DMS79 (cell line): Measurements from ENCODE around the gene DNAH17.

Experiments used
- DNase-seq: peaks from one replicate; lab custom pipeline; 2025; lab: John Stamatoyannopoulos, UW

Gene DNAH17

DNA sequence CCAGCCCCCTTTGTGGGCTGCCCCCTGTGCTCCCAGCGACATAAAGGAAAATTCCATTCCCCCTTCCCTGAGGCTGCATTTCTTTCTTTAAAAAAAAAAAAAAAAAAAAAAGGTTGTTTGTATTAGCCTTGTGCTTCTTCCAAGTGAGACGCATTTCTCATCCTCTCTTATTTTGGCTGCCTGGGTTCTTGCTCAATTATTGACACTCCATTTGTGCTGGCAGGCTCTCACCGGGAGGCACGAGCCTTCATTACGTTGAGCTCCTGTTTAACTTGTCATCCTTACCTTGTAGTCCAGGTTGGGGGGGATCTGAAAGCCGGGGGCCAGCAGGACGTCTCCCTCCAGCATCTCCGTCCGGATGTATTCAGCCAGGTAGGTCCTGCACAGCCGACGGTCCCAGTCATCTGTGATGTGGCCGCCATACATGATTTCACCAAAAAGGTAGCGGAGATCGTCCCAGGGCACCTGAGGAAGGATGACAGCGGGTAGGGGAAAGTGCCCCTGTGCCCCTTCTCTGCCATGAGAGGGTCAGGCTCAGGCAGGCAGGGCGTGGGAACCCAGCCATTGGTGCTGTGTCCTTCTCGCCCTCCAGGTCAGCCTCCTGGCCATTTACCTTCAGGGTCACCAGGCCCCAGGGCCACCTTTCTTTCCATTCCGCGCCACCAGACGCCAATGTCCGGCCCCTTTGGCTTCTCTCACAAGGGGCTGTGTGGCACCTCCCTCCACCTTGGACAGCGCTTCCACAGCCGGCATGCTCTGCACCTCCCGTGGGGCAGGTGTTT is 148.2 kb downstream of the DNAH17 start:
- DNase-seq = no peak

DNA sequence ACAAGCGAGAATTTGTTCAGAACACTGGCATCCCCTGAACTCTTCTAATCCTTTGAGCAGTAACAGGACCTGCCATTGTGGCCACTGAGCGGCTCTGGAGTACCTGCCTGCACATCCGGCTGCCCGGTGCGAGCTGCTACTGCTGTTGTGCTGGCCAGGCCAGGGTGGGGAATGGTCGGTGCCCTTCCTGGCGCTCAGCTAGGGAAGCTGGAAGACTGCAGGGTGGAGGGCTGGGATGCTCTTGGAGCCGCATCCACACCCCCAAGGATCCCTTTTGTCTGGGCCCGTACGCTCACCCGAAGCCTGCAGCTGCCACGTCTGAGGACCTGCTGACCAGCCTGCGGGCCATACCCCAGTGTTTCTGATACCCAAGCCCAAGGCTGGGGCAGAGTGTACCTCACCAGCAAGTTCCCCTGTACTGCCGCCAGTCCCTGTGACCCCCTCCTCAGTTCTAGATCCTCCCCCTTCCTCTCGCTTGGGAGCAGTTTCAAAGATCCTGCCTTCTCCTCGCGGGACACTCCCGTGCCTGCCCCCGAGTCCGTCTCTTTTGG is 149.1 kb downstream of the DNAH17 start:
- DNase-seq = no peak

DNA sequence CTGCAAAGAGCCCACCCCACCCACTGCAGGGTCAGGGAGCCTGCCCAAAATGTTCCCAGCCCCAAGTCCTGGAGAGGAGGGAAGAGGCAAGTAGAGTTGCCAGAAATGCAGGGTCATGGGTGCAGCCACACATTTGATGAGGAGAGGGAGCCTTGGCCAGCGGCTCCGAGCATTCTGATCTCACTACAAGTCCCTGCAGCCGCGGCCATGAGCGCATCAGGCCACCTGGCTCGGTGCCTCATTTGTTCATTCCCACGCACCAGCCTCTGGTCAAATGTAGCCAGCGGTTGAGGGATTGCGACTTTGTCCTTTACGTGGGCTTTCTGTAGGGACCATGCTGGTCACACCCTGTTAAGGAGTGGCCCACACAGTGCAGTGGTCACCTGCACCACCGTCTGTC is 150.1 kb downstream of the DNAH17 start:
- no peak for DNase-seq

DNA sequence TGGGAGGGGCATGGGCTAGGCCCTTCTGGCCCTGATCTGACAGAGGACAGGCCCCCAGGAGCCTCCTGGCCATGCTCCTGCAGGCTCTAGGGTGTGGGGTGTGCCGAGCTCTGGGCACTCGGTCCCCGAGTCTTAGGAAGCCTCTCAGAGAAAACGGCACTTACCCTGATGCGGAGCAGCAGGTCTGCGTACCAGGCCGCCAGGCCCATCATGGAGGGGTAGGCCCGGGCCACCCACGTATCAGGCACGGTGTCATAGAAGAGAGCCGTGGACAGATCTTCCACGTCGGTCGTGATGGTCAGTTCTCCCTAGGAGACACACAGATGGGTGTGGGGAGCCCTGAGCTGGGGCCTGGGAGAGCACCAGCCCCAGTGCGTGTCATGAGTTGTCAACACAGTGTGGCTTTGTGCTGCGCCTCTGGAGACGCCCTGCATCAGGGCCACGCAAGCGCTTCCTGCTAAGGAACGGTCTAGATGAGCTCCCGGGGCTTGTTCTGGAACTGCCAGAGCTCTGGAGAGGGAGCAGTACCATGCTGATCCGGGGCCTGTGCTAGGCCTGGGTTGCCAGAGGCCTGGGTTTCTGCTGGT is 150.8 kb downstream of the DNAH17 start:
- DNase-seq = no peak

DNA sequence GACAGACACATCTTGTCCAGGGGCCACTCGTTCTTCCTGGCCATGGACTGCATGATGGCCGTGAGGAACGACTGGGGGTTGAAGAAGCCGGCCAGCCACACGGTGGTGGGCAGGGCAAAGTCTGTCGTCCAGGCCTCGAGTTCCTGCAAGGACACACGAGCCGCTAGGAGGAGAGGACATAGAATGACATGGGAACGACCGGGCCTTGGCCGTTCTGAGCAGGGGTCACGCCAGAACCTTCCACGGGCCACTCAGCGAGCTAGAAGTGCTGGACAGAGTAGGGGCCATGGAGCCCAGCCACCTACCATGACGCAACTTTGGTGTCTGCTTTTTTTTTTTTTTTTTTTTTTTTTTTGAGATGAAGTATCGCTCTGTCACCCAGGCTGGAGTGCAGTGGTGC is 151.8 kb downstream of the DNAH17 start:
- no peak for DNase-seq

DNA sequence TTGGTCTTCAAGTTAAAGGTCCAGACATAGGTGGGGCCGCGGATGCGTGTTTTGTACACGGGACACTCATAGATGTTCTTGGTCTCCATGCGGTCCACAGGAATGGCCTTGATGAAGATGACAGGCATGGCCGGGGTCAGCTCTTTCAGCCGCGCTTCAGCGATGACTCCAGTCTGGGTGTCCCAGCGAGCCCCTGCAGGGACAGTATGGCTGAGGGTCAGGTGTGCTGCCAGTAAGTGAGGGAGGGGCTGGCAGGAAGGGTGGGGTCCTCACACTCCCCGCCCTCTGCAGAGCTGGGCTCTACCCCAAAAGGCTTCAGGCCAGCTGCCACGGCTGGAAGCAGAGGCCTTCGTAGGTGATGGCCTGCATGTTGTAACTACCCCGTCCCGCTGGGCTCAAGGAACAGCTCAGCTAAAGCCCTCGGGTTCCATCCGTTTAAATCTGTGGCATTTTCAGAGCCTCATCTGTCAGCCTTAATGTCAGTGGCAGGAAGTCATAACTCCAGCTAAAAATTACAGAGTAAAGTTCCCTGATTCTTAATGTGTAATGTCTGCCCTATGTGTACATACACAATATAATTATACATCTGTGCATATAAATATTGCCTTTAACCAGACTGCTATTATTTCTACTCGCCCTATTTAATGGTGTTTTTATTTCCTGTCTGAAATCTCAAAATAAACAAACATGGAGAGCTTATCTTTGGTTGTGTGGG is 153.1 kb downstream of the DNAH17 start:
- DNase-seq = no peak

DNA sequence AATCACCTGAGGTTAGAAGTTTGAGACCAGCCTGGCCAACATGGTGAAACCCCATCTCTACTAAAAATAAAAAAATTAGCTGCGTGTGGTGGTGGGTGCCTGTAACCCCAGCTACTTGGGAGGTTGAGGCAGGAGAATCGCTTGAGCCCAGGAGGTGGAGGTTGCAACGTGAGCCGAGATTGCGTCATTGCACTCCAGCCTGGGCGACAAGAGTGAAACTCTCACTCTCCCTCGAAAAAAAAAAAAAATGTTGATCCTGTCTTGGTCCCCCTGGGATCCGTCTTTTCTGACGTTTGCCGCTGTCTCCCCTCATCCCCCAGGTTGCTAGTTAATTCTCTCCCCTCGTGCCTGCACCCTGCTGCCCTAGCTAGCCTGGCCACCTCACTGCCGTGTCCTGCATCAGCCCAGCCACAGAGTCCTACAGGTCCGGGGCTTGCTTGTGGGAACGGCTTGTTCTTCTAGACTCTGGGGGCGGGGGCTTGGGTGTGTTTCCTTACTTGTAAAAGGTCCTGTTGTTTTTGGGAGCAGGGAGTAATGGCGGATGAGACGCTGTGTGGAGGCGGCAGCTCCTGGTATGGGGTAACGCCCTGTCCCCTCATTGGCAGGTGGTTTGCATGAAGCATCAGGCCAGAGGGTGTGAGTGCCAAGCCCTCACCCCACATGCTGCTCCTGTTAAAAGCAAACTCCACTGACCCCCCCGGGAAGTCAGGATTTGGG is 154.2 kb downstream of the DNAH17 start:
- no peak for DNase-seq

DNA sequence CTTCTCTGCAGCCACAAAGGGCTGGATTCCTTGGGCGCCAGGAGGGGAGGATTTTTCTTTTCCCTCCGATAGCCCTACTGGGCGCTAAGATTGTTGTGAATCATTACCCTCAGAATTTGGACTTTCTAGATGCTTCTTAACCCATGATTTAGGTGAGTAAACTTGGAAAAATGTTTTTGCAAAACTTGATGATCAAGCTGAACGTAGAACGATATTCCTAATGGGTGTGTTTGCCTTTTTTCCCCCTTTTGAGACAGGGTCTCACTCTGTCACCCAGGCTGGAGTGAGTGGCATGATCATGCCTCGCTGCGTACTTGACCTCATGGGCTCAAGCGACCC is 155.0 kb downstream of the DNAH17 start:
- DNase-seq = no peak

DNA sequence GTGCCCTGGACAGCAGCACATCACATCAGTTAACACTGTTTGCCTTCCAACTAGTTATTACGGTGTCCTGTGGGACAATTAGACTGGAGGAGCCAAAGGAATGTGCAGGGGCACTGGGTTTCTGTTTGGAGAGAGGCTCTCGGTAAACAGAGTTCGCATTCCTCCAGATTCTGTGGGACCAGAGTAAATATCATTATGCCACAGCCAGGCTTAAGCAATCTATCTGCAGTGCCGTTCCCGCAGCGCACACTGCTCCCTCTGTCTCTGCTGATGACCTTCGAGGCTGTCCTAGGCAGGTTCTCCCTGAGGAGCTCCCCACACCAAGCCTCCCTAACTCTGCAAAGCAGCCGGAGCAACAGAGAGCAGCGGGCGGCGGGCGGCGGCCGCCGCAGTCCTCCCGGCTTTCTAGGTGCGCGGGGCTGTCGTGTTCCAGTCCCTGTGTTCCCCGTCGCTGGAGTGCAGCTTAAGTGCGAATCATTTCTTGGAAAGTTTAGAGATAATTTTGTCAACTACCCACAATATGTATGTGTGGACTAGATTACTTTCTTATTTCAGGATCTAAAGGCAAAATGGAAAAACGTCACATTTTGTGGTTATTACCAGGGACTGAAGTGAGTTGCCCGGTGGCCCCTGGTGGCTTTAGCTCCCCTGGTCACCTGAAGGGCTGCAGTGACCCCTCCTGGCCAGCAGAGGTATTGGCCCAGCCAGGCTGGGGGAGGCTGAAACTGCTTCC is 155.5 kb downstream of the DNAH17 start:
- DNase-seq = no peak

DNA sequence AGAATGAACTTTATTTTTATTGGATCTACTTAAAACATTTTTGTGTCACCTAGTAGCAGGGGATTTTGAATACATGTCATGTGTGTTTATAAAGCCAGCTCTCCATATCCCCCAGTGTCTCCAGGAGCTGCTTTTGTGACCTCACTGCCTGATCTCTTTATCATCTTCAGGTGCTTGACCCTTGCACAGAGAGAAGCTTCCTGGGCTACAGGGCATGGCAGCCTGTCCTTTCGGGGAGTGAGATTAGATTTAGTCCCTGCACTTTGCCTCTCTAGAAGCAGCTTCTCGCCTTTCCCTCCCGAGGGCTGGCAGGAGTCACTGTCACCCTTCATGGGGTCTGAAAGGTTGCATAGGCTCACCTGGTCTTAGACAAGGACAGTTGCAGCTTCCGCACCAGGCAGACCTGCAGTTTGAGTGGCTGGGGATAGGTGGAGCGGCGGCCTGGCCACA is 156.1 kb downstream of the DNAH17 start:
- no peak for DNase-seq

DNA sequence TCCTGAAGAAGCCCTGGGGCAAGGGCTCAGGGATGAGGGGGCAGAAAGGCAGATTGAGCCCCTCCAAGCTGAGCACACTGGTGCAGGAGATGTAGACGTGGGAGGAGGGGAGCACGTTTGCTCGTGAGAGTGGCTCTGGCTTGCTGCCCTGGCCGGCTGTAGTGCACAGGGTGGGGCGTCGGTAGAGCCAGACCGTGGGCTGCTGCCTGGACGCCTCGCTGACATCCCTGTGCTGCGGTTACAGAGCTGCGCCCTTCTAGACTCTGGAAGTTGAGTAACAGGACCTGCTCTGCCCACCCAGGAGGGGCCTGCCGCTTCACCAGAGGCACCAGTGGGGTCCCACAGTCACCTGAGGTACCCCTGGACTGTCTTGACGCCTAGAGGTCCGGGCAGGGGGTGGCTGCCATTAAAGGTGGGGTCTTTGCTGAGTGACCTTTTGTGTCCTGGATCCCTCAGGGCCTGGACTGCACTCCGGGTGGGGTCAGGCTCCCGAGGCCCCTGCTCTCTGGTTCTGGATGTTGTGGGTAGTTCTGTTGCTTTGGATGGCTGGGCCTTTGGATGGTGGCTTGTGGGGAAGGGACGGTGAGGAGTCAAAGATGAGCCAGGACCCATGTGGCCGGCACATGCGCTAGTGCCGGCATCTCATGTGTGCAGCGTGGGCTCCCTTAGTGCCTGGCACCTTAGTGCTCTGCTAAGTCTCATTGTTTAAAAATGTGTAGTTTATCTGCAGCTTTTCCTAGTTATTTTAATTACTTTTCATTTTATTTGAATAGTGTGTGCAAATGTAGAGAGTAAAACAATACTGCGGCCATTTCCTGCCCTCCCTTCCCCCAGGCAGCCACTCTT is 157.0 kb downstream of the DNAH17 start:
- DNase-seq = no peak

DNA sequence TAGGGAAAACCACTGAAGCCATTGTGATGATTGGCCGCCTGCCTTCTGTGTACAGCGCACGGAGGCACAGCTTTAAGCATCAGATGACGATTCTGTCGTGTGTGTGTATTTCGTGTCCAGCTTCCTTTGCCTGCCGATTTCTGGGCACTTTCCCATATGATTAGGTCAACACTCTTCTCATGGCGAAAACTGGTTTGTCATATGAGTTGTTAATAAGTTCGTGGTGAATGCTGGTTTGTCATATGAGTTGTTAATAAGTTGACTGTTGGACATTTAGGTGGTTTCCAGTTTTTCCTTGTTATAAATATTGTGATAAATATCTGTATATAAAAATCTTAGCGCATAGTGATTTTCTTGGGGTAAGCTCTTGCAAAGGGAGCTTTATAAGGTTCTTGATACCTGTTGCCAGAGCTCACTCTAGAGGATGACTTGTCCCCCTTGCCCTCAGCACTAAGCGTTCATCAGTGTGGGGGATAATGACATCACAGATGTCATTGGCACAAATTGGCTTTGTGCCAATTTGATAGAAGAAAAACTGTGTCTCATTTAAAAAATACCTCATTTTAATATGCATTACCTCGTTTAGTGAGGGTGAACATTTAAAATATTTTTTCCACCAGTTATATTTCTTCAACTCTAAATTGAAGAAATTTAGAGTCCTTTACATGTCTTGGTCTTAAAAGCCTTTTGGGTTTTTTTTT is 158.7 kb downstream of the DNAH17 start:
- DNase-seq = no peak

DNA sequence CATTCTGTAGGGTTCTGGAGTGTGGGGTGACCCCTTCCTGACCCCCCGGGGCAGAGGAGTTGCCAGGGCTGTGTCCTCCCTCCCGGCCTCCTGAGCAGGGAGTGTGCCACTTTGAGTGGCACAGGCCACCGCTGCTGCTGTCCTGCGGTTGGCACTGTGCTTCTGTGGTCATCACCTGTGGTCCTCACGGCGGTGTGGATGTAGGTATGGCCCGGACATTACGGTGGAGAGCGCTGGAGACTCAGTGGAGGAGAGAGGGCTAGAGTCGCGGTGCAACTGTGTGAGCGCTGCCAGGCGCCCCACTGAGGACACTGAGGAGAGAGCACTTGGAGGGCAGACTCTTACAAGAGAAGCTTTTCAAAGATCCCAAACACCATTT is 159.7 kb downstream of the DNAH17 start:
- no peak for DNase-seq

DNA sequence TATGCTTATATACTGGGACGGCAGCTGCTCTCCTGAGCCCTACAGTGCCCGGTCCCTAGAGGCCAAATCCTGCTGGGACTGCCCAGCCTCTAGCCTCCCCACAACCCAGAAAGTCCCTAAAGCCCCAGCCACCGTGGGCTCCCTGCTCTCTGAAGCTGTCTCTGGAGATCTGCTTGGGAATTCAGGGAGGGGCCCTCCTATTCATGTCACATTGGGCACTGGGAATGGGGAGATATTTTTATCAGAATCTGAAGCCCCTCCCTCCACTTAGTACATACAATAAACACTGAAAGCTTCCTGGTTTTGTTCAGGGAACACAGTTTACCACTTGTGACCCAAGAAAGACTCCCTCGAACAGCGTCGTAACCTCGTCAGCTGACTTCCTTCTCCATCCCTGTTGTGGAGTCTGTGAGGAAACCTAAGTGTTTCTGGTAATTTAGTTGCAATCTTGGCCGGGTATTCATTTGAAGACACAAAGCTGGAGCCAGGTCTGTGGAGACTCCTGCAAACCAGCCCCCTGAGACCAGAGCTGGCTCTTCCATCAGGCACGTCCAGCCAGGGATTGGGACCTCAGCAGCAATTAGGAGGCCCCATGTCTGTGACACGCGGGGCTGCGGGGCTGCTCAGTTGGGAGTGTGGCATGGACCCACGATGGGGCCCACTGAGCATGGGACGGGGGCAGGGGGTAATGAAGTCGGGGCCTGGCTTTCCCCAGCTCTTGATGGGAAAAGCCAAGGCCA is 160.2 kb downstream of the DNAH17 start:
- DNase-seq = no peak

DNA sequence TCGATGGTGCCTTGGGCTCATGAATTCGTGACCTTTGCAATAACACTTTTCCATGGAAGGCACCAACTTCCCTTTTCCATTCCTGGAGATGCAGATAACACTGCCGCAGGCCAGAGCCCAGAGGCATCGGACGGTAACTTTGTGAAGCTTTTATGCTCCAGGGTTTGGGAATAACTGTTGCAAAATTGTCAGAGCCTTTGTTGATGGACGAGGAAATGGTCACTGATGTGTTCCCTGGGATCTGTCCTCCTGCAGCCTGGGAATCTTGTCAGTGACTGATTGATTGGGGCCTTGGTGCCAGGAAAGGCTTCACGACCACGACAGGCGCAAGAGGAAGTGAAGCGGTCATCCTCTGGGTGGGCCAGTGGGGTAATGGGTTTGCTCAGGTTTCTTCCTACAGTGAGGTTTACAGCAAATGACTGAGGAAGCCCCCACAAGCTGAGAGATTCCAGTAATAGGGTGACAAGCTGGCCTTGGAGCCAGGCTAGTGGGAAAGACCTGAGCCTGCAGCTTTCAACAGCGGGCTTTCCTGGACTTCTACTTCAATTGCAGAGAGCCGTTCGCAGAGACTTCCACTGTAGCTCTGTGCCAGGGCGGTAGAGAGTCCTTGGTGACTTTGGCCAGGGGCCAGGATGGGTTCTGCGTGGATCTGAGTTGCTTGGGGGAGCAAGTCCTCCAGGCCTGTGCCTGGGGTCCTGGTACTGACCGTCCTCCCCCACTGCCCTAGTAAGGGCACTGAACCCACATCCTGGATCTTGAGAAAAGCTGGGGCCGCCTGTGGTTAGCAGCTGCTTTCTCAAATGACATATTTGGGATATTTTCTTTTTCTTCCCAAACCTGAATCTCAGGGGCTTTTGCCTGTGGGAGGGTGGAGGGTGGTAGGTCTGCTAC is 161.1 kb downstream of the DNAH17 start:
- no peak for DNase-seq

DNA sequence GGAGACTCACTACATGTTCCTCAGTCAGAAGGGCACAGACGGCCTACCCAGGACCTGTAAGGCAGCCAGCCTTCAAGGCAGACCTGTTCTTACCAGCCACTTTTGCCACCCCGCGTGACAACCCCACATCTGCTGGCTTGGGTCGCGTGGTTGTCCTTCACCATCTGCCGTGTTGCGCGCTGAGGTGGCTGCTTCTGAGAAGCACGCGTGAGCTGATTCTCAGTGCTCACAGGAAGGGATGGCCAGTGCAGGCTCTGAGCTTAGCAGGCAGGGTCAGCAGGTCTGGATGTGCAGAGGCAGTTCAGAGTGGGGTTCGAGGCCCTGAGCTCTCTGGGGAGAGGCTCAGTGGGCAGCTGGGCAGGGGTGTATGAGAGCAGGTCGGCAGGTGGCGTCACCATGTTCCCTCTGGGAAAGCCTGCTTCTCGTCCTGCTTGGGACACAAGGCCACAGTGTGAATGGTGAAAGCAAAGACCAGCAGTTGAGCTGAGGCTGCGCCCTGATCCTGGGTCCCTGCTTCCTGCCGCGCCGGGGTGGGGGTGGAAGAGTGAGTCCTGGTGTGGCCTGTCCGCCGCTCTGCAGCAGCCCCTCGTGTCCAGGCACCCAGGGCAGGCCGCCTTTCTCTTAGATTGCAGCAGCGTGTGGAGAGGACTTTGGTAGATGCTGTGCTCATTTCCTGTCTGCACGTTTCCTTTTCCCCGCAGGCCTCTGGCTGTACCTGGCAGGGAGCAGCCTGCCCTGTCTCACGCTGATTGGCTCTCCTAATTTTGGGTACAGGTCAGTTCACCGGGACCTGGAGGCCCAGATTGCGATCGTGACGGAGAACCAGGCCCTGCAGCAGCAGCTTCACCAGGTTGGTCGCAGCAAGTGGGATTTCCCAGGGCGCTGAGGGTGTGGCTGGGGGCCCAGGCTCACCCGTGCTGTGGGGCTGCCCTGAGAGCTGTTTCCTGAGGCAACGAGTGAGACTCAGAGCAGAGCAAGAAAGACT is 162.7 kb downstream of the DNAH17 start:
- DNase-seq = no peak

DNA sequence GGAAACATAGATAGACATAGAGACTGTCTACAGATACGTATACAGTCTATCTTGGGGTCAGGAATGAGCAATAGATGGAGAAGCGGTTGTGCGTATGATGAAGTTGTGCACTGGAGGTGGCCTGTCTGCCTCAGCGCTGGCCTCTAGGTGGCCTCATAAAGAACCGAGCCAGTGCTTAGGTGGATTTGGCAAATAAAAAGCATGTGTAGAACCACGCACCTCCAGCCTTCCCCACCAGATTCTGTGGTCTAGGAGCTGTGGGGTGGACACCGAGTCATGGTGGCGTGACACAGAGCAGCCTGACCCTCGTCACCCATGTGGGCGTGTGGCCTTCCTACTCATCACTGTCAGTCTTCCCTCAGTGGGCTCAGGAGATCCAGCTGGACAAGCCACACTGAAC is 164.8 kb downstream of the DNAH17 start:
- no peak for DNase-seq
